Measurements from ENCODE around the gene C14orf93.

GRCh38 chr14:22945642-22946041, 64.3 kb downstream of the C14orf93 start:
- TF ChIP-seq POLR2A (IDR thresholded peaks at IDR 0.05) (no peak), CTCF (IDR thresholded peaks at IDR 0.05) (no peak)

Data from right lobe of liver (tissue), 4 donors.